Mammary epithelial cell (primary cell): ENCODE results near the gene ARHGEF28.

Experiments
- EZH2 ChIP-seq: IDR thresholded peaks from 2 replicates; pipeline ENCODE4 v1.6.1; 2012; ENCODE audit warnings: low read length, inconsistent platforms, borderline replicate concordance
- TF ChIP-seq, protein P1 (sequence below), 2 donors: IDR thresholded peaks in 1 of 2; conservative IDR thresholded peaks in 1 of 2; 2 replicates each; pipeline ENCODE4 v1.5.1; 2011 to 2012; ENCODE audit warnings: inconsistent platforms in 2 of 2, low read length in 2 of 2, mild to moderate bottlenecking in 2 of 2, control low read depth in 1 of 2, low read depth in 1 of 2; ENCODE audit not compliant: insufficient read depth in 1 of 2; ENCODE audit errors: extremely low read depth in 1 of 2

DNA sequence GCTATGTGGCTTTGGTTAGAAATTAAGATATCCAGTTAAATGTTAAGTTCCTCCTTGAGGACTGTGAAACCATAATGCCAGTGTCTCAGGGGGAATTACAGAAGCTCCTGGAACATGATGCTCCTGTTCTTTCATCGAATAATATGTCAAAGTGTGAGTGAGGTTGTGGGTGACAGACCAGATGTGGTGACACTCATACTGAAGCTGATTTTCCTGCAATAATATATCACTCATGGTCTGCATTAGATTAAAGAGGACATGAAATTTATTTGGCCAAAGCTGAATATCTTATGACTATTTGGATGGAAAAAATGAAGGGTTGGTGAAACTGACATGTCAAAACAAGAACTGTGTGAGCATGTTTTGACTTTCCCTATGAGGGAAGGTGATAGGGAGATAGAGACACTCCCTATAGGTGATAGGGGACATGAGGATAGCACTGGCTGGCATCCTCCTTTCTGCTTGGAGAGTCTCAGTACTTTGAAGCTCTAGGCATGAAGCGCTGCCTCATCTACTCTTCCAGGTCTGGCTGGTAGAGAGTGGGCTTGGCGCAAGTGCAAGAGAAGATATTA lies 173.5 kb downstream of the ARHGEF28 start:
- TF ChIP-seq EZH2, result no peak
- TF ChIP-seq, protein P1, sequence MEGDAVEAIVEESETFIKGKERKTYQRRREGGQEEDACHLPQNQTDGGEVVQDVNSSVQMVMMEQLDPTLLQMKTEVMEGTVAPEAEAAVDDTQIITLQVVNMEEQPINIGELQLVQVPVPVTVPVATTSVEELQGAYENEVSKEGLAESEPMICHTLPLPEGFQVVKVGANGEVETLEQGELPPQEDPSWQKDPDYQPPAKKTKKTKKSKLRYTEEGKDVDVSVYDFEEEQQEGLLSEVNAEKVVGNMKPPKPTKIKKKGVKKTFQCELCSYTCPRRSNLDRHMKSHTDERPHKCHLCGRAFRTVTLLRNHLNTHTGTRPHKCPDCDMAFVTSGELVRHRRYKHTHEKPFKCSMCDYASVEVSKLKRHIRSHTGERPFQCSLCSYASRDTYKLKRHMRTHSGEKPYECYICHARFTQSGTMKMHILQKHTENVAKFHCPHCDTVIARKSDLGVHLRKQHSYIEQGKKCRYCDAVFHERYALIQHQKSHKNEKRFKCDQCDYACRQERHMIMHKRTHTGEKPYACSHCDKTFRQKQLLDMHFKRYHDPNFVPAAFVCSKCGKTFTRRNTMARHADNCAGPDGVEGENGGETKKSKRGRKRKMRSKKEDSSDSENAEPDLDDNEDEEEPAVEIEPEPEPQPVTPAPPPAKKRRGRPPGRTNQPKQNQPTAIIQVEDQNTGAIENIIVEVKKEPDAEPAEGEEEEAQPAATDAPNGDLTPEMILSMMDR (conservative IDR thresholded peaks at IDR 0.05 in 1 of 2, IDR thresholded peaks at IDR 0.05 in 1 of 2; ENCODE audit: extremely low read depth in 1 of 2, insufficient read depth in 1 of 2, low read depth in 1 of 2, low read length in 2 of 2), result no peak
